Activated CD4-positive, alpha-beta T cell treated with anti-CD3 and anti-CD28 coated beads for 1 hour (primary cell): ENCODE measurements around the gene AURKA.
"Not testable (repeated sequence)": the region's sequence is repeated elsewhere in the genome, so short reads cannot be mapped to it uniquely, and the experiment has no call there.

Experiments
- DNase-seq: peaks from one replicate; pipeline ENCODE4 v3.0.0-alpha.2; 2020

AURKA gene

GRCh38 chr20:56353356-56353755 is 38.7 kb downstream of the AURKA start:
- no peak for DNase-seq

DNA sequence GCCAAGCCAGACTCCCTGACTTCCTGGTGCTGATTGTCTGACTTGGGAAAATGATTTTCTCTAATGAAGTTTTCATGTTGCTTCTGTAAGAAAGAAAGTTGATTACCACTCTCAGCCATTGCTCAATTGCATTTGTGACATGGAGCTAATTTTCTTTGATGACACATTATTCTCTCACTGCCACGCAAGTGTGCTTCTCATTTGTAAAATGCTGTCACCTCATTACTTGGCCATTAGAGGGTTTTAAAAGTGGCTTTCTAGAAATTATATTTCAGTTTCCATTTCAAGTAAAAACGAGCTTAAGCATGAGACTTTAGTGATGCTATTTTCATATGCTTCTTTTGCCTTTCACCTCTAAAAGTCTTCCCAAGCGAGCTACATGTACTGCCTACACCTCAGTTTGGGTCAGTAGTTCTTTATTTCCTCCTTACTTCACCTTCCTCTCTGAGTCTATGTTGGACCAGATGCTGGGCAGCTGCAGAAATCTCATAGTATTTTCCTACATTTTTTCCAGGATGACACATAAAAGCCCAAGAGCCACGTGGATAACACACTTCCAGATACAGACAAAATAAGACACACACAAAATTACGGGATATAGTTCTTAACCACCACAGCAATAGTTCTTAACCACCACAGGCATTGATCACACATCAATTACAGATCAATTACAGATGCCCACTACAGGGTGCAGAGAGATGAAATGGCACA is 39.5 kb downstream of the AURKA start:
- no peak for DNase-seq

GRCh38 chr20:56350842-56351241 is 41.2 kb downstream of the AURKA start:
- no peak for DNase-seq

GRCh38 chr20:56348746-56349145 is 43.3 kb downstream of the AURKA start:
- no peak for DNase-seq

- no peak for DNase-seq
Measured at GRCh38 chr20:56348305-56348693, 43.7 kb downstream of the AURKA start.

DNA sequence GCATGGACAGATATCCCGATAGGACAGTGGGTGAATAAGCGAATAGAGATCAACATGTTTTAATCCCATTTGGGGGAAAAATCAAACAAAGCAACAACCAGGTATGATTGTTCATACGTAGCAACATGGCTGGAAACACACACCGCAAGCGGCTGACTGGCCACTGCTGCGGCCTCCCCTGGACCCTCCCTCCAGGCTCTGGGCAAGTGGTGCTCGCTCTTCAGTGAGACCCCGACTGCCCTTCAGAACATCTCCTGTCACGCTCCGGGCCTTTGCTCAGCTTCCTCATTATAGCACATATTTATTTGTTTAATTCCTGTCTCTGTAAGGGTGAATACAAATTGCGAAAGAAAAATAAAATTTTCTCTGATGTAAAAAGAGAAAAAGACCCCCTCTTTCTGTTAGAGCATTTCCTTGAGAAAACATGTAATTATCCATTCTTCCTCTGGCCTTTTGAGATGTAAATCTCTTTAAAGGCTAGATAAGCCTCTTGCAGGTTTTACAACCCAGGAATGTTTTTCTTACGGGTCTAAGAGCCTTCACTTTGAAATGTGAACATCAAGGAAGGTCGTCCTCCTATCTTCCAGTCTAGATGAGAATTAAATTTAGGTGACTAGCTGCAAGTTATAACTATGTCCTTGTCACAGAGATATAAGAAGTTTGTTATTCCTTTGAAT is 44.2 kb downstream of the AURKA start:
- no peak for DNase-seq

DNA sequence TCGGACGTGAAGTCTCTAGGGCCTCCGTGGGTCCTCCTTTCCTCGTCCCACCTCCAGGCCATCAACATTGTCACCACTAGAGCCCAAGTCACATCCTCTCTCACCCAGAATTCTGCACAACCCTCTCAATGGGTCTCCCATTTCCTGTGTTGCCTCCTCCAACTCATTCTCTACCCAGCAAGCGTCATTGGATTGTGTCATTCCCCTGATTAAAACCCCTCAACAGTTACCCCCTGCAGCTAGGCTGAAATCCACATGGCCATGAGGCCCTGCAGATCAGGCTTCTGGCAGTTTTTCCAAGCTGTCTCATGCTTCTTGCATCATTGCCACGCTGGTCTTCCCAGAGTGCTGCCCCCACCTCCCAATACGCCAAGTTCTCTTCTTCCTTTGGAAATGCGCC is 46.1 kb downstream of the AURKA start:
- DNase-seq, result no peak

- no peak for DNase-seq
Measured at GRCh38 chr20:56343861-56344381, 48.1 kb downstream of the AURKA start.

GRCh38 chr20:56342783-56343182 is 49.2 kb downstream of the AURKA start:
- DNase-seq, result no peak

DNA sequence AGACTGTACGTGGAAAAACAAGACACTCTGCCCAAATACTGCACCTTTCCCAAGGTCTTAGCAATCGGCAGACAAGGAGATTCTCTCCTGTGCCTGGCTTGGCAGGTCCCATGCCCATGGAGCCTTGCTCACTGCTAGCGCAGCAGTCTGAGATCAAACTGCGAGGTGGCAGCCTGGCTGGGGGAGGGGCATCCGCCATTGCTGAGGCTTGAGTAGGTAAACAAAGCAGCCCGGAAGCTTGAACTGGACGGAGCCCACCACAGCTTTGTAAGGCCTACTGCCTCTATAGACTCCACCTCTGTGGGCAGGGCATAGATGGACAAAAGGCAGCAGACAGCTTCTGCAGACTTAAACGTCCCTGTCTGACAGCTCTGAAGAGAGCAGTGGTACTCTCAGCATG is 55.3 kb downstream of the AURKA start:
- DNase-seq, result not testable (repeated sequence)

DNA sequence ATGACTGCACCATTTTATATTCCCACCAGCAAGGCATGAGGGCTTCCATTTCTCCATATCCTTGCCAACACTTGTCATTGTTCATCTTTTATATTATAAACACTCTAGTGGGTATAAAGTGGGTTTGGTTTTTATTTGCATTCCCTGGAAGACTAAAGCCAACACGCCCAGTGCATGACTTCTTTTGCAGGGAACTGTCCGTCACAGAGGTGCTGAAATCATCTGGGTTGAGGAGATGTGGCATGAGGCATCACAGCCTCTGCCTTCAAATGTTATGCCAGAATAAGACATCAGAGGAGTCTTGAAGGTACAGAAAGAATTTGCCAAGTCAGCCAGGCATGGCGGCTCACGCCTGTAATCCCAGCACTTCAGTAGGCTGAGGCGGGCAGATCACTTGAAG is 63.2 kb downstream of the AURKA start:
- DNase-seq, result no peak

- DNase-seq, result no peak
Measured at GRCh38 chr20:56324806-56325205, 67.2 kb downstream of the AURKA start.

- no peak for DNase-seq
Measured at GRCh38 chr20:56323656-56324055, 68.4 kb downstream of the AURKA start.

- DNase-seq, result no peak
Measured at GRCh38 chr20:56323206-56323605, 68.8 kb downstream of the AURKA start.

GRCh38 chr20:56322681-56323080 is 69.3 kb downstream of the AURKA start:
- no peak for DNase-seq
